ENCODE results near the gene ARSG. TPM values are rescaled to one million over a fixed set of nuclear protein-coding genes. Genes with fewer than 3 reads are reported as not detected.
"Not testable (repeated sequence)": the region's sequence is repeated elsewhere in the genome, so short reads cannot be mapped to it uniquely, and the experiment has no call there.

Gene ARSG
- 1 to 10 TPM; 3.6 to 6.7 (median 5.1) TPM for polyA plus RNA-seq (ENCODE audit: insufficient read length in 4 of 4)

DNA sequence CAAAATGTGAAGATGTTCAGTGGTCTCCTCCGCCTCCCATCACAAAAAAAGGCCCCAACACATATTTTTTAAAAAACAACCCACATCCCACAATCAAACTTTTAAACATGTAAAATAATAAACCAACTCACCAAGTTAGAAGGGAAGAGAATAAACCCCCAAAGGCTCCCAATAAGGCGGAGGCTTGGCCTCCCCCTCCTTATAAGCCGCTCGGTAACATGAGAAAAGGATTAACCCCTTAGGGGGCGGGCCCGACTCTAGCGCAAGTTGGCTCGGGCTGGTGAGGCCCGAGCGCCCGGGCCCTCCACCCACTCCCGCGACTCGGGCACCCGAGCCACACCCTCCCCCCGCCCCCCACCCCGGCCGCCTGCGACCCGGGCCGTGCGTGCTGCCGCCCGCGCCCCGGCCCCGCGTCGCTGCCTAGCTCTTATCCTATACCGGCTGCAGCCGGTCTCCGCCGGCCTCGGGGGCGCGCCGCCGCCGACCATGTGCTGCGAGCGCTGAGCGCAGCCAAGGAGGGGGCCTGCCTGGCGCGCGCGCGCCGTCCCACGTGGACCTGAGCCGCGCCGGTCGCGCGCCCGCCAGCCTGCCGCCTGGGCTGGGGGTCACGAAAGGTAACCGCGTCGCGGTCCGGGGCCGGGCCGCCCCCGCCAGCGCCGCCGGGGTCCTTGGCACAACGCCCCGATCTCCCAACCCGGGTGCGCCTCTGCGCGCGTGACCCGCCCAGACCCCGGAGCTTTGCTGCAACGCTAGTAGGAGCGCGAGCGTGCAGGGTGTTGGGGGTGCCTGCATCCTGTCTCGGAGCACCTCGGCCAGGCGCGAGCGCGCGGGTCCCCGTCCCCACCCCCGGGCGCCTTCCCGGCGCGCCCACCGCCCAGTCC, at the start of gene ARSG, which contains the start of gene SLC16A6:
Gene ARSG (plus strand): TSS at position 541 of the 881 bp plus-strand sequence. CDS start 15,999 bp downstream, outside the sequence.
Gene SLC16A6 (minus strand): TSS at position 173 of the 881 bp plus-strand sequence. CDS start 12,807 bp downstream, outside the sequence.
- DNase-seq (ENCODE audit: low read depth in 4 of 4, low spot score in 3 of 4), result peak in 2 of 4 donors; percentile 54 to 58

- no peak for DNase-seq (ENCODE audit: low read depth in 4 of 4, low spot score in 3 of 4)
Observed at GRCh38 chr17:68246271-68247028, 44.8 kb upstream of the ARSG start.

DNA sequence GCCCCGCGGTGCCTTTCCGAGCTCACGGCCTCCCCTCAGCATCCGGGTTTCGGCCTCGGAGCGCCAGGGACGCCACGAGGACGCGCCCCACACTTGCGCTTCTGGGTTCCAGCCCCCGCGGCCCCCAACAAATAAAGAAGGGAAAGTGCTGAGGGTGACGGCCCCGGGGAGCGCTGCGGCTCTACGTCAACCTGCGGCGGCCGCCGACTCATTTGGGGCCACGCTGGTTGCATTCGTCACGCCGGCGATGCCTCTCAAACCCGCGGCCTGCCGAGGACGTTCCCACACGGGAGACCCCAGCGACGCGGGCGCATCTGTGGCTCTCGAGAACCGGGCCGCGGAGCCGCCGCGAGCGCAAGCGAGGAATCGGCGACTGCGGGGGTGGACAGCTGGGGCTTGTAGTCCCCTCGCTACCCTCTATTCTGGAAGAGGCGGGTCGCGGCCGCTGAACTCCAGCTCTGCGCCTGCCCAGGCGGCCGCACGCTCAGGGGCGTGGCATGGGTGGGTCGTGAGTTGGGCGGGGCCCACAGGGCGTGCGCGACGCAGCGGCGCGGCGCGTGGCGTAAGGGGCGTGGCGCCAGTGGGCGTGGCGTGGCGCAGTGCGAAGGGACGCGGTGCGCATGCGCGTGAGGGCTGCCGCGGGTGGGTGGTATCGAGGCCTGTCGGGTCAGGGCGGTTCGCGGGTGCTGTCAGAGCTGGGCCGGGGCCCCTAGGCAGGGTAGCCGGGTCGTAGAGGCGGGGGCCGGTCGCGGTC, 43.7 kb upstream of the ARSG start, which contains the start of gene AMZ2:
Gene AMZ2 (plus strand): TSS at position 599 of the 754 bp plus-strand sequence. CDS start 2,145 bp downstream, outside the sequence.
- peak; percentile 82 to 96 (median 90) for DNase-seq (ENCODE audit: low read depth in 4 of 4, low spot score in 3 of 4)

DNA sequence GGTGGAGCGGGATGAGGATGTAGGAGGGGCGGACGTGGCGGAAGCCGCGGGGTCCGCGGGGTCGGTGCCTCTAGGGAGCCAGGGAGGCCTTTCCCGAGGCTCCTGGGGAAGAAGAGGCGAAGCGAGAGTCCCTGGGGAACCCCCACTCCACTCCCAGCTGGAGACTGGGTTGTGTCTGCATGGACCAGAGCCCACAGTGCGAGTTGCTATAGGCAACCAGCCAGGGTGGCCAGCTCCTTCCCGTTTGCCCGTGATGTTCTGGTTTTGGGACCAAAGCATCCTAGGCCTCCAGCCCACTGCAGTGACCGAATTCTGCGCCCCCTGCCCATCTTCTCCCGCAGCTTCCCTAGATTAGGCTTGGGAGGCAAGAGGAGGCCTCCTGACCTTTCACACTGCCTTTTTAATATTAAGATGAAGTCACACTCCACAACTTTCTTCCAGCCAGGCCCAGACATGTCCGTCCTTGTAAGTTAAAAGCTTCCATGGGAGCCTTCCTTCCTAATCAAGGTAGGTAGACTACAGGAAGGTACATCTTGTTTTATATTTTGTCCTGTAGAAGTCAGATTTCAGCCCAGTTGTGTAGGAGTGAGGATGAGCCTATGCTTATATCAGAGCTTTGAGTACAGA, 43.0 kb upstream of the ARSG start:
- peak in 1 of 4 donors; percentile 43 for DNase-seq (ENCODE audit: low read depth in 4 of 4, low spot score in 3 of 4)

GRCh38 chr17:68248891-68249290, 42.4 kb upstream of the ARSG start:
- DNase-seq (ENCODE audit: low read depth in 4 of 4, low spot score in 3 of 4), result no peak

DNA sequence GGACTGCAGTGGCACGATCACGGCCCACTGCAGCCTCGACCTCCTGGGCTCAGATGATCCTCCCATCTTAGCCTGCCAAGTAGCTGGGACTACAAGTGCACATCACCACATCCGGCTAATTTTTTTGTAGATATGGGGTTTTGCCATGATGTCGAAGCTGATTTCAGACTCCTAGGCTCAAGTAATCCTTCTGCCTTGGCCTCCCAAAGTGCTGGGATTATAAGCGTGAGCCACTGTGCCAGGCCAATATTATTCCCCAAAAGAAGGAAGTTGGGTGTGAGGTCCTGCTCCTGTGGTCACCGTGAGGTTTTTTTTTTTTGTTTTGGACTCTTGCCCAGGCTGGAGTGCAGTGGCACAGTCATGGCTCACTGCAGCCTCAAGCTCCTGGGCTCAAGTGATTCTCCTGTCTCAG, 41.9 kb upstream of the ARSG start:
- DNase-seq (ENCODE audit: low read depth in 4 of 4, low spot score in 3 of 4), result no peak

GRCh38 chr17:68253426-68253825, 37.9 kb upstream of the ARSG start:
- DNase-seq (ENCODE audit: low read depth in 4 of 4, low spot score in 3 of 4), result not testable (repeated sequence)

- DNase-seq (ENCODE audit: low read depth in 4 of 4, low spot score in 3 of 4), result no peak
Observed at GRCh38 chr17:68255151-68255550, 36.1 kb upstream of the ARSG start.

GRCh38 chr17:68255731-68256538, 35.4 kb upstream of the ARSG start:
- no peak for DNase-seq (ENCODE audit: low read depth in 4 of 4, low spot score in 3 of 4)

- DNase-seq (ENCODE audit: low read depth in 4 of 4, low spot score in 3 of 4), result not testable (repeated sequence)
Observed at GRCh38 chr17:68256701-68257100, 34.6 kb upstream of the ARSG start.

GRCh38 chr17:68257934-68258333, 33.4 kb upstream of the ARSG start:
- no peak for DNase-seq (ENCODE audit: low read depth in 4 of 4, low spot score in 3 of 4)

- not testable (repeated sequence) for DNase-seq (ENCODE audit: low read depth in 4 of 4, low spot score in 3 of 4)
Observed at GRCh38 chr17:68258890-68259647, 32.2 kb upstream of the ARSG start.

GRCh38 chr17:68259648-68259951, 31.7 kb upstream of the ARSG start:
- not testable (repeated sequence) for DNase-seq (ENCODE audit: low read depth in 4 of 4, low spot score in 3 of 4)

DNA sequence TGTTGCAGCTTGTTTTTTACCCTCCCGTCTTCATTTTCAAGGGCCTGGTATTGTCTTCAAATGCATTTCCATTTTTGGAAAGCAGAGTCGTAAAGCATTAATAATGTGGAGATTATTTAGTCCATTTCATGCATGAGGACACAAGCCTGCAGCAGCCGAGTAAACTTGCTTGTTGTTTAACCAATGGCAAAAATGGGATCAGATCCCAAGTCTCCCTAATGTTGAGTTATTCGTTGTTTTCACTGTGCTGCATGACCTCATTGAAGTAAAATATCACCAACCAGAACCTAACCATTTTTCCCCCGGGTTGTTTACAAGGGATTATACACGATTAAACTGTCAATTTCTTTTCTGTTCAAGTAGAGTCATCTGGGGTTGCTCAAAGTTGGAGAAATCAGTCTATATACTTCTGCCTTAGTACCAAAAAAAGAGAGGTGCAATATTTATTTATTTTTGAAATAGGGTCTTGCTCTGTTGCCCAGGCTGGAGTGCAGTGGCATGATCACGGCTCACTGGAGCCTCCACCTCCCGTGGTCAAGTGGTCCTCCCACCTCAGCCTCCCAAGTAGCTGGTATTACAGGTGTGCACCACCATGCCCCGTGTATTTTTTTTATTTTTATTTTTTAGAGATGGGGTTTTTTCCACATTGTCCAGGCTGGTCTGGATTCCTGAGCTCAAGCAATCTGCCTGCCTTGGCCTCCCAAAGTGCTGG, 31.1 kb upstream of the ARSG start:
- DNase-seq (ENCODE audit: low read depth in 4 of 4, low spot score in 3 of 4), result no peak

GRCh38 chr17:68262467-68262866, 28.8 kb upstream of the ARSG start:
- DNase-seq (ENCODE audit: low read depth in 4 of 4, low spot score in 3 of 4), result not testable (repeated sequence)

DNA sequence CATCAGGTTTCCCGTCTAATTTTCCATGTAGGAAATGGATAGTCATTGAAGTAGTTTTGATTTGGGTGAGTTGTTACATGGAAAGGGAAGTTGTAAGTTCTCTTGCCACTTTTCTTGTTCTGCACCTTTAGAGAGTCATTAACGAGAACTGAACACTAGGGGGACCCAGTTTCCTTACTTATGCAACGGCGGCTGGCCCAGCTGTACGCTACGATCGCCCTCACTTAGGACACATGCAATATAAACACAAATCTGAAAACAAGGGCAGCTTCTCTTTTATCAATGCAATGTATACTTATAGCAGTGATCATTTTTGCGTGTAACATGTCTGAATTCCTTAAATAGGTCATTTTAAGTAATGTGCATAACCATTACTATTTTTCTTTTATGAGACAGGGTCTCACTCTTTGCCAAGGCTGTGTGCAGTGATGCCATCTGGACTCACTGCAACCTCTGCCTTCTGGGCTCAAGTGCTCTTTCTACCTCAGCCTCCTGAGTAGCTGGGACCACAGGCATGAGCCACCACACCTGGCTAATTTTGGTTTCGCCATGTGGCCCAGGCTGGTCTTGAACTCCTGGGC, 28.1 kb upstream of the ARSG start:
- not testable (repeated sequence) for DNase-seq (ENCODE audit: low read depth in 4 of 4, low spot score in 3 of 4)

DNA sequence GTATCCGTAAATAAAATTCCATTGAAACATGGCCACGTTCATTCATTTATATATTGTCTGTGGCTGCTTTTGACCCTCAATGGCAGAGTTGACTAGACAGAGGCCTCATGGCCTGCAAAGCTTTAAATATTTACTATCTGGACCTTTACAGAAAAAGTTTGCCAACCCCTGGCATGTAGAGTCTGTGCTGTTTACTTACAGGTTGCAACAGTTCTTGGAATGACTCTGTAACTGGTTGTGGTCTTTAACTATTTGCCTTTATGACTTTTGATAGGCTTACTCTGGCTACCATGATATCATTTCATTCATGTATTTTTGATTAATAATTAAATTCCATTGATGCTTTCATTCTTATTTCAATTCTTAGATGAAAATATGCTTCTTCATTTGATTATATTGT, 25.5 kb upstream of the ARSG start:
- not testable (repeated sequence) for DNase-seq (ENCODE audit: low read depth in 4 of 4, low spot score in 3 of 4)

DNA sequence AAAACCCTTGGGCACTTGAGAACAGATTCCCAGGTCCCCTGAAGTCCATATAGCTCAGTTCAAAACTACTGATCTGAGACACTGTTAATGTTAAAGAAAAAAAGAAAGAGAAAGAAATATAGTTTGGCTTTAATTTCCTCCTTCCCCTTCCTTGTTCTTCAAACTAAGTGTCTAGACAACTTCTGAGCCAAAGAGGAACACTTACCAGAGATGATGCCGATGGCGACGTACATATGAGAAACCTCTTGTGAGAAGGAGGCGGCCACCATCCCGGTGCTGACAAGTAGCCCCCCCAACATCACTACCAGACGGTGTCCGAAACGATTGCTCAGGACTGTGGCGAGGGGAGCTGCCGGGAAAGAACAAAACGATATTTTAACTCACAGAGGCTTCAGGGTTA, 17.6 kb upstream of the ARSG start:
- no peak for DNase-seq (ENCODE audit: low read depth in 4 of 4, low spot score in 3 of 4)

Data from right renal pelvis (tissue), 4 donors.